Nephron (organoid): ENCODE results near the gene SPIRE1.

Source experiments
- H3K27ac Mint-ChIP-seq, 3 experiments: 2 replicates each; pipeline ENCODE4 v1.8.0; 2020; ENCODE audit warnings: mixed read lengths in 3 of 3, mild to moderate bottlenecking in 2 of 3, moderate library complexity in 1 of 3
- H3K27me3 Mint-ChIP-seq: 2 replicates; pipeline ENCODE4 v1.8.0; 2021; ENCODE audit warnings: low read depth, mild to moderate bottlenecking, moderate library complexity, mixed read lengths
- H3K36me3 Mint-ChIP-seq: 2 replicates; pipeline ENCODE4 v1.8.0; 2020; ENCODE audit warnings: low read depth, mixed read lengths
- H3K4me1 Mint-ChIP-seq: 2 replicates; pipeline ENCODE4 v1.8.0; 2020; ENCODE audit warnings: mixed read lengths
- H3K4me3 Mint-ChIP-seq, 3 experiments: 2 replicates each; pipeline ENCODE4 v1.8.0; 2020; ENCODE audit warnings: mild to moderate bottlenecking in 3 of 3, mixed read lengths in 3 of 3, moderate library complexity in 2 of 3
- H3K9me3 Mint-ChIP-seq: 2 replicates; pipeline ENCODE4 v1.8.0; 2020; ENCODE audit warnings: mixed read lengths
- CTCF ChIP-seq, 3 experiments: fragments of 200-600 bp; sonication (generic); IDR thresholded peaks; one replicate each; pipeline ENCODE4 v1.5.0; 2021; ENCODE audit warnings: antibody characterized with exemption in 3 of 3; ENCODE audit not compliant: unreplicated experiment in 3 of 3

The SPIRE1 gene

GRCh38 chr18:12668041-12668440, 10.1 kb upstream of the SPIRE1 start:
- H3K36me3 Mint-ChIP-seq, result peaks cover 4% of the 10 kb centered on the region
- no peaks in the 10 kb centered on the region for H3K9me3 Mint-ChIP-seq
- no peak overlapping the region for H3K4me3 Mint-ChIP-seq

GRCh38 chr18:12659904-12660605, 2.1 kb upstream of the SPIRE1 start:
- H3K27ac Mint-ChIP-seq, result peak overlapping the region in 2 of 3 experiments; percentile 14 to 28
- peaks cover 4% of the 10 kb centered on the region for H3K36me3 Mint-ChIP-seq

More at GRCh38 chr18:12668041-12668440, 10.1 kb upstream of the SPIRE1 start:
- Mint-ChIP-seq H3K4me1 (no peaks in the 10 kb centered on the region), H3K27ac (no peak overlapping the region), H3K27me3 (no peaks in the 10 kb centered on the region)
- no peak for TF ChIP-seq CTCF (IDR thresholded peaks at IDR 0.05; ENCODE audit: unreplicated experiment in 3 of 3)

GRCh38 chr18:12658426-12659138, 675 bp upstream of the SPIRE1 start:
- Mint-ChIP-seq H3K4me3 (peak overlapping the region; percentile 95 to 99 (median 99)), H3K36me3 (peaks cover 4% of the 10 kb centered on the region), H3K27ac (peak overlapping the region; percentile 84 to 95 (median 93)), H3K27me3 (no peaks in the 10 kb centered on the region), H3K4me1 (peaks cover 27% of the 10 kb centered on the region), H3K9me3 (no peaks in the 10 kb centered on the region)
- no peak for TF ChIP-seq CTCF (IDR thresholded peaks at IDR 0.05; ENCODE audit: unreplicated experiment in 3 of 3)

More at GRCh38 chr18:12659904-12660605, 2.1 kb upstream of the SPIRE1 start:
- Mint-ChIP-seq H3K4me1 (peaks cover 24% of the 10 kb centered on the region), H3K27me3 (no peaks in the 10 kb centered on the region), H3K9me3 (no peaks in the 10 kb centered on the region), H3K4me3 (peak overlapping the region; percentile 65 to 95 (median 70))
- peak; percentile 89 to 91 (median 91) for TF ChIP-seq CTCF (IDR thresholded peaks at IDR 0.05; ENCODE audit: unreplicated experiment in 3 of 3)

GRCh38 chr18:12656938-12657683, 796 bp downstream of the SPIRE1 start:
- H3K9me3 Mint-ChIP-seq, result no peaks in the 10 kb centered on the region
- peaks cover 41% of the 10 kb centered on the region for H3K4me1 Mint-ChIP-seq
- peak overlapping the region; percentile 82 to 96 (median 90) for H3K4me3 Mint-ChIP-seq
- H3K27me3 Mint-ChIP-seq, result no peaks in the 10 kb centered on the region
- peaks cover under 1% of the 10 kb centered on the region for H3K36me3 Mint-ChIP-seq
- H3K27ac Mint-ChIP-seq, result peak overlapping the region; percentile 81 to 90 (median 90)
- no peak for TF ChIP-seq CTCF (IDR thresholded peaks at IDR 0.05; ENCODE audit: unreplicated experiment in 3 of 3)

GRCh38 chr18:12656605-12656937, 1.3 kb downstream of the SPIRE1 start:
- TF ChIP-seq CTCF (IDR thresholded peaks at IDR 0.05; ENCODE audit: unreplicated experiment in 3 of 3), result no peak
- no peaks in the 10 kb centered on the region for H3K27me3 Mint-ChIP-seq
- H3K4me3 Mint-ChIP-seq, result peak overlapping the region; percentile 82 to 96 (median 90)
- H3K9me3 Mint-ChIP-seq, result no peaks in the 10 kb centered on the region
- peak overlapping the region; percentile 81 to 90 (median 90) for H3K27ac Mint-ChIP-seq
- no peaks in the 10 kb centered on the region for H3K36me3 Mint-ChIP-seq
- peaks cover 47% of the 10 kb centered on the region for H3K4me1 Mint-ChIP-seq
